Fibroblast of gingiva (primary cell): ENCODE measurements around the gene ZNF462.
"Not testable (repeated sequence)": the region's sequence is repeated elsewhere in the genome, so short reads cannot be mapped to it uniquely, and the experiment has no call there.

ENCODE experiments used
- DNase-seq: peaks from one replicate; pipeline ENCODE4 v3.0.0-alpha.2; 2011; ENCODE audit warnings: low read depth

ZNF462 gene

DNA sequence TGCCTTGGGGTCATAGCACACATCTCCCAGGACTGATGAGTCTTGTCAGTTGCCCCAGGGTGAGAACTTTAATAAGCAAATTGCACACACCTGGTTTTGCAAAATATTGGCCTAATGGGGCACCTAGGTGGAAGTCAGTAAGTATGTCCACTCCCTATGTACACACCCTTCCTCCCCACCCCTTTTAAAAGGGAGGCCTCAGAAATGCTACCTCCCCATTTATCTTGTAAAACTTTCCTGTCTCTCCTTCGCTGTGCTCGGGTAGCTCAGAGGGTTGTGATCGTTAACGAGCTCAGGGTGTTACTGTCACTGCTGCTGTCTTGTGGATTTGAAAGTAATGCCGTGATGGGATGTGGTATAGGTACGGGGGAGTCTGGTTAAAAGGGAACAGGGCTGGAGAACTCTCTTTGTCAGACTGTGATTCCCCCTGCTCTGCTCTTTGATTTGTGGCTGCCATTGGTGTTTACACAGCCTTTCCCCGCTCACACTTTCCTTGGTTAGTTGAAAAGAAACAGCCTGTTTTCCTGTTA, 26.2 kb downstream of the ZNF462 start:
- no peak for DNase-seq

DNA sequence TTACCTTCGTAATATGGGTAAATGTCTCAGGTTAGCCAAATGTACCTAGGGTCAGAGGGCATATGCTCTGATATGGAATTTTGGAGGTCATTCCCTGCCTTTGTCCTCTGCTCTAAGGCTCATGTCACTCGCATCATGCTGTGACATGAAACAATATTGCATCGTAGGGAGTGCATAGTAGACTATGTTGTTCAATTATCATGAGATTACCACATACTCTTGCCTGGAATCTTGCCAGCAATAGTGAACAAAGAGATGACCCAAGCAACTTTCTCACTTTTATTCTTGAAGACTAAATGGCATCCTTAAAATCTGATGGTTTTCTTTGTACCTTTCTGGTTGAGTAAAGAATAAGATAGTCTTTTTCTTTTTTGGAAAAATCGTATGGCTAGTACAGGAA, 27.6 kb downstream of the ZNF462 start:
- DNase-seq: no peak

DNA sequence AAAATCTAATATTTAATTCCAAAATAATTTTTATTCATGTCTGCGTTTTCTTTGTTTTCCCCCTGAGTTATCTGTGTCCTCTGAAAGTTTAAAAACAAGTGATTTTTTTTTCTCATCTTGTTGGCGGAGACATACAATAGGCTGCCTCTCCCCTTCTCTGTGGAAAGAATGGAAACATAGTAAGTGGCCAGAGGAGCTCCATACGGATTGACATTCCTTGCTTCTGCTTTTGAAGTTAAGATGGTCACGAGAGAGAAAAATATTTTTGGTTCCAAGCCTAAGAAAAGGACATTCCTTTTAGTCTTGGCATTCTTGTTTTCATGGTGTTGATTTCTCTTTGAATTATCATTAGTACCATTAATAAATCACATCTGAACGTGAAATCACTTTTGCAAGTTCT, 28.3 kb downstream of the ZNF462 start:
- peak; percentile 14 for DNase-seq

DNA sequence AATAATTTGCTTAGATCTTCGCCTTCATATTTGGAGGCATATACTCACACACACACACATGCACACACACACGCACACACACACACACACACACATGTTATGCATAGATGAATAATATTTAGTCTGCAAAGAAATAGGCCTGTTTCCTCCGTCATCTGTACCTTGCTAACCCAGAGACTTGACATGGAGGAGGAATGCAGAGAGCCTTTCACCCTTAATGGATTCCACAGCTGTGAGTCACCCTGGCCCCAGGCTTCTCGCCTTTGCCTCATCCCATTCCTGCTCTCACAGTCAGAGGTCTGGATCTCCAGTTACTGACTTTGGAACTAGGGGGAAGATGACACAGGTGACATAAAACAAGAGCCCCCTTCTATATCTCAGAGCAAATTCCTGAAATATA, 29.7 kb downstream of the ZNF462 start:
- DNase-seq: peak; percentile 93

DNA sequence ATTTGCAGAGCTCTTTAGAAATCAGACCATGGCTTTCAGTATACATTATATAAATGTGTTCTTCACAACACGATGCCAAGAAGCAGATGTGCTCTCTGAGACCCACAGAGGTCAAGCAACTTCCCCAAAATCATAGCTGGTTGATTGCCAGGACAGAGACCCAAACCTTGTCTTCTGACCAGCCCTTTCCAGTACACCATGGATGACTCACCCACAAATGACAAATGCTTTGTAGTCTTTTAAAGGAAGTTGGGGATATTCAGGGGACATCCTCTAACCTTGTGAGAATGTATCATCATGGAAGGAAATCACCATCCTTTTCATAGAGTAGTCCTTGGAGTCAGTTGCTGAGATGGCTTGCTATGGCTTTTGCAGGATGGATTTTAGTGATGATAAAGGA, 30.1 kb downstream of the ZNF462 start:
- DNase-seq: peak; percentile 31

DNA sequence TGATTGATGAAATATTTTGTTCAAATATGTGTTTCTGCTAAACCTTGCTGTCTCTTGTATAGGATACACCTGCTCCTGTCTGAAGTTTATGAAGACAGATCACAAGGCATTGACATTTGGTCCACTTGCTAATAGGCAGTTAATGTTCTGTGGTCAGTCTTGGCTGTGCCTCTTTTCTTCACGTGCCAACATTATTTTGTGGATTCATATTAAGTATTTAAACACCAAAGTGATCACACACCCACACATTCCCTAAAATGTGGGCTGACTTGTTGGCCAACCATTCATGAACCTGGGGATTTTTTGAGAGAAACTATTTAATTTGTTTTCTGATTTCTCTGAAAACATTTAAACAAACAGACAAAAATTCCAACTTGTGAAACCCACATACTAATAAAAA, 33.7 kb downstream of the ZNF462 start:
- no peak for DNase-seq

DNA sequence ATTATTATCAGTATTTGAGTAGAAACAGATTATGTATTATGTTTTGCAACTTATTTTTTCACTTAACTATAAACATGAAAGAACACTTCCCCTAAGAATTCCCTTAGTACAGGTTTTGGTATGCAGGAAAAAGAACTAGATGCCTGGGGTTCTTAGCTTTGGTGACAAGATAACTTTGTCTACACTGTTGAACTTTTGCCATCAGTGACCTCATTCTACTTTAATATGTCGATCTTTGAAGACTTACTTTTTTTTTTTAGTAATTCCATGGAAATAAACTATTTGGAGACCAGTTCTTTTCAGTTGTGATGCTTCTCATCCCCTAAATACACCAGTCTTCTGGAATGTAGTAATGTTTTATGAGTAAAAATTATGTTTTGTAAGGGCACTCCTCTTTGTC, 34.3 kb downstream of the ZNF462 start:
- DNase-seq: peak; percentile 19

DNA sequence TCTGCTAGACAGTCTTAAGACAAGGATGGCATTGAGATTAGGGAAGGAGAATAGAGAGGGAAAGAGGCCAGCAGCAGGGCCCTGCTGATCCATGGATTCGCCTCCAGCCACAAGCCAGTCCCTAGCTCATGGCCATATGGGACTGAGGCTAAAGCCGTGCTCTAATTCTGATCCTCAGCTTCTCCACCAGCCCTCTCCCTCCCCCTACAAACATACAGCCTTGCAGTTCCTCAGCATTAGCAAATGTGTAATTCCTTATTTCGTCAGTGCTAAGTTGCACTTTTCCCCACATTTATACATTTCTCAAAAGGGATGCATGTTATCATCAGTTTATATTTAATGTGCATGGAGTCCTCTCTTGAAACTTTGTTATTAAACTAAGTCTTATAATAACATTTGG, 34.8 kb downstream of the ZNF462 start:
- no peak for DNase-seq

DNA sequence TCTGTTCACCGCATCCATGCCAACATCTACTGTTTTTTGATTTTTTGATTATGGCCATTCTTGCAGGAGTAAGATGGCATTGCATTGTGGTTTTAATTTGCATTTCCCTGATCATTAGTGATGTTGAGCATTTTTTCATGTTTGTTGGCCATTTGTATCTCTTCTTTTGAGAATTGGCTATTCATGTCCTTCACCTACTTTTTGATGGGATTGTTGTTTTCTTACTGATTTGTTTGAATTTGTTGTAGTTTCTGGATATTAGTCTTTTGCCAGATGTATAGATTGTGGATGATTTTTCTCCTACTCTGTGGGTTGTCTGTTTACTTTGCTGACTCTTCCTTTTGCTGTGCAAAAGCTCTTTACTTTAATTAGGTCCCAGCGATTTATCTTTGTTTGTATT, 37.6 kb downstream of the ZNF462 start:
- not testable (repeated sequence) for DNase-seq

DNA sequence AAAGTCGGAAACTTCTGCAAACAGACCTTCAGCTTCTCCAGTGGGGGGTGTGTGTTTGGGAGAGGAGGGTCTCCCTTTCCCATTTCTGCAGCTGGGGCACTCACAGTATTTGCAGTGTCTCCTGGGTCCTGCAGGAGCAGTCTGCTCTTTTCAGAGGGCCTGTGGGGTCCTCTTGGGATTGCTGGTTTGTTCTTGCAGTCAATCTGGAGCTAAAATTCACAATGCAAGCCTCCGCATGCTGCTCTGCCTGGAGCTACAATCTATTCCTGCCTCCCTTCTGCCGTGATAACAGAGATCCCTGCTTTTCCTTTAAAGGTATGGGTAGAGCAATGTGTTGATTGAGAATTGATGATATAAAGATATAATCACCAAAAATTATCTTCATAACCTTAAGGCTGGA, 43.2 kb downstream of the ZNF462 start:
- DNase-seq: no peak

DNA sequence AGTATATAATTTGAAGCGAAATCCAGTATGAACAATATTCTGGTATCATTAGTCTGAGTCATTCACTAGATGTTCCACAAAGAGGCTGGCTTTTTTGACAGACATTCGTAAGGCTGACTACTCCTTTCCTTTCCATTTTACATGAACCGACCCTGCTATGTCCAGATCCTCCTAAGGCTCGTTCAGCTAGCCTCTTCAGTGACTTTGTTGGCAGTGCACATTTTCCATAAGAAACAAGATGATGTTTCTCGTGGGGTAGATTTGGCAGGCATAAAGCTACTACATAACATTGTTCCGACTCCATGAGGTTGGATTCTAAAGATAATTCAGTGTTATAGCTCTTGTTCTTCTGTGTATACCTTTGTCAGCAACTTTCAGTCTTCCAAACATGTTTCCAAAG, 49.0 kb downstream of the ZNF462 start:
- DNase-seq: no peak

DNA sequence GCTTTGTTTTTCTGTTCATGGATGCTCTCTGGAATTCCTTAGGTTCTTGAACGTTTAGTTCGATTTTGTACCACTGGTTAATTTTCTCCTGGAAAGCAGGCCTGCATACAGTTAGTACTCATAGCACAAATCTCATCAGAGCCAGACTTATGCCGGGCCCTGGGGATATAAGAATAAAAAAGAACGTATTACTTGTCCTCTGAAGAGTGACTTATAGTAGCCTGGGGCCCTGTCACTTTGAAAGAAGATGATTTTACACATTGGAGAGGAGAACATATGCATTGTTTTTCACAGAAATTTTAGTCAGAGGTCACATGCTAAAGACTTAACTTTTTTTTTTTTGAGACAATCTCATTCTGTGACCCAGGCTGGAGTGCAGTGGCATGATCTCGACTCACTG, 50.3 kb downstream of the ZNF462 start:
- no peak for DNase-seq

DNA sequence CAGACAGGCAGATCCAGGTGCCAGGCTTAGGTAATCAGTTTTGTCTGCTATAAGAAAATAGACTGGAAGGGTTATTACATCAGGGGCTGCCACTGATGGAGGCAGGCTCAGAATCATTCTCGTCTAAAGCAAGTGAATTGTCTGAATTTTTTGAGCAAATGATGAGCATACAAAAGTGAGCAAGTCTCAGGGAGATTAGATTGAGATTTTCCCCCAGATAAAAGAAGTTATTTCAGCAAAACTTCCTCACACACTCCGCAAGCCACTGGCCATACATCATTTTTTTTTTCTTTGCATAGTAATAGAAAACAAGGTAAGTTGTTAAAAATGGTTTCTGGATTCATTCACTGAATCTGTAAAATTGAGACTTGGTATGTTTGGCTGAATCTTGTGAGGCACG, 52.9 kb downstream of the ZNF462 start:
- no peak for DNase-seq

DNA sequence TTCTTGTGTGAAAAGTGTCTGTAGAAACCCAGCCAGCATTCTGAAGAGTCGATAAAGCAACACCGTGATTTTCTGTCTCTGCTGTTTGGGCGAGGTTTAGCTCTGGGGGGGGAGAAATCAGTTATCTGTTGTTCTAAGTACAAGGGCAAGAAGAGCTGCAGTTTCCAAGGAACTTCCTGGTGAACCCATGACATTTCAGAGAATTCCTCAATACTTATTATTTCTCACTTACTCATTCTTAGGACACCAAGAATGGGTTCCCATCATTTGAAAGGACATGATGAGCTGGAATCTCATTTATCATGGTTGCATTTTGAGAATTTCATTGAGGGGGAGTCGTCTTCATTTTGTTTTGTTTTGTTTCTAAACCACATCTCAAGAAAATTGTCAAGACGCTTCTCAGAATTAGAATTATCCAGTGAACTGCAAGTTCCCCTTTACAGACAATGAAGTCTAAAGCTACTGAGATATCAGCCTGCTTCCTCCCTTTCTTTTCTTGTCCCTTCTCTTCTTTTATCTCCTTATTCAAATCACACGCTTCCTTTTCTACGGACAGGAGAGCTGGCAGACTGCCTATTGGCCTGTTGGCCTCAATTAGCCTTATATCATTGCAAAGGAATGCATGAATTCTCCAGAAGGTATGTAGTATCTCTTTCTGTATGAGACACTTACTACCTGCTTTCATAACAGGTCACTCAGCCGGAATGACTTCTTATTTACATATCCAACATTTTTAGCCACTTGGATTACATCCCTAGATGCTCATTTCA, 53.7 kb downstream of the ZNF462 start:
- DNase-seq: peak; percentile 54

DNA sequence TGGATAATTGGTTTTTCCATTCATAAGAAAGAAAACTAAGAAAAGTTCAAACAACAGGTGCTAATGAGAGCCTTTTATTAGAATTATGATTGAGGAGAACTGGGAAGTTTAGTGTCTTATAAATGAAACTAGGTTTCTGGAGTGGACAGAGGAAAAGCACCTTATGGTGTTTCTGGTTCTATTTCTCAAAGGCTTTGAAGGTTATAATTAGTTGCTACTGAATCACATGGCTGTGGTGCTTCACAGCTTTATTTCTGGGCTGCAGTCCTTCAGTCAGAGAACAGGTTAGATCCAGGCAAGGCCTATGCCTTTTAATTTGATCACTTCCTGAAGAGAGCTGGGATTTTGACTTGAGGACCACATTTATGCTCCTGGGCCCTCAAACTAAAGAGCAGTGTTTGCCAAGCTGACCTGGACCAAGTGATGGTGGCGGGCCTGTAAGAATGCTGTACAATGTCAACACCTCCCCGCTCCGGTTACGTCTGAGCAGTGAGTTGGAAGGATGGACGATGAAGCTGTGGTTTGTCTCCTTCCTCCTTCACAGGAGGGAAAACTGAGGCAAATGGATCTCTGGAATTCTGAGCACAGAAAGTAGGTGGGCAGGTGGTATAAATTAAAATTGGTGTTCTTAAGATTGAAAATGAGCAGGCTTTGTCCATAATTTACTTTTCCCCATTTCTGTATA, 56.0 kb downstream of the ZNF462 start:
- no peak for DNase-seq

DNA sequence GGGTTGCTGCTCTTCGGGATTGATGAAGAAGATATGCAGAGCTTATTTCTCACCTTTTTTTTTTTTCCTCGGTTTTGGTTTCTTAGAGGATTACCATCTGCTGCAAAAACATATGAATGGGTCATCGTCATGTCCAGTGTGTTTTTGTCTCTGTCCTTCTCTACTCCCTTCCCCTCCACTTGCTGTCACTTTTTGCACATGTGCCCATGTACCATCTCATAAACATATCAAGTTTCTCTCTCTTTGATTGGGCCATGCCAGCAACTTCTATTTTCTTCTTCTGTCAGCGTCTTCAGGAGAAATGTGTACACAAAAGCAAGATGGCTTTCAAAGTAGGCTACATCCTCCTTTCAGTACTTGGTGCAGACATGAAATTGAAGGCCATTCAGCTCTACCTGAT, 57.1 kb downstream of the ZNF462 start:
- no peak for DNase-seq

DNA sequence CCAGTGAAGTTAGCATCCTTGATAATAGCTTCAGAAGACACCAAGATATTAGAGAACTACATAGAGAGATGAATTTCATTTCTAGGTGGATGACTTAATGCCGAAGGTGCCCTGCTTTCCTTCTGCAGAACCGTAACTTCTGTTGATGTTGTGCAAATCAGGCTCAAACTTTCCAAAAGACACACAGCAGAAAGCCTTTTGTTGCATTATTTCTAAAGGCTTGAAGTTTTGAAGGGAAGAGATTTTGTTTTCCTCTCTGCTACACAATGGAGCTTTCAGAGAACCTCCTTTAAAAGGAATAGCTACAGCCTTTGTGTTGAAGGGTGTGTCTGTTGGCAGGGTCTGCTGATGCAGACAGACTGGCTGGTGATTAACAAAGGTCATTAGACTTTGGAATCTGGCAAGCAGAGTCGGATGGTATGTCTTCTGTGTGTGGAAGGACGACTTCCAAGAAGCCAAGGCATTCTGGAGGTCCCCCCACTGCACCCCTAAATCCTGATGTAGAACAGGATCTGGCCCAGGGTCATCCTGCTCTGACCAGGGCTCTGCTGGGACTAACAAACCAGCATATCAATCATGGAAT, 57.8 kb downstream of the ZNF462 start:
- DNase-seq: no peak

DNA sequence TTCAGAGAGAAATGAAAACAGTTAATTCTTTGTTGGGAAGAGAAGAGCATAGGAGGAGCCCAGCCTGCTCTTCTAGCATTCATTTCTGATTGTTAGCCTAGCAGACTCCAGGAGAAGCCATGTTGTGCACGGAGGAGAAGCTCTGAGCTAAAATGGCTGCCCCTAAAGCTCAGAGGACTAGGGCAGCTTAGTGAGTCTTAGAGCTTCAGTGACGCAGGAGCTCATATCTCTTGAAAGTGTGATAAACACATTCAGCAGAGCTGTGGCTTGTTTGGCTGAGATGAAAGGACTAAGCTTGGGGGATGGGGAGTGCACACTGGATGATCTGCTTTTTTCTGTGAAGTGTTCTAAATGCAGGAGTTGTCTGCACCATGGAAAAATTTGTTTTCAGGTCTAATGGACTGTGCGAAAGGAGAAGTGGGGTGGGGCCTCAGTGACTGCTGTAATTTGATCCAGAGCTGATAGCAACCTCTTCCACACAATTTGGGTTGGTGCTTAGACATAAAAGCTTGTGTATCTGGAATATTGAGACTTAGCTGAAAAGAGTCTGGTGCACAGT, 58.5 kb downstream of the ZNF462 start:
- no peak for DNase-seq

DNA sequence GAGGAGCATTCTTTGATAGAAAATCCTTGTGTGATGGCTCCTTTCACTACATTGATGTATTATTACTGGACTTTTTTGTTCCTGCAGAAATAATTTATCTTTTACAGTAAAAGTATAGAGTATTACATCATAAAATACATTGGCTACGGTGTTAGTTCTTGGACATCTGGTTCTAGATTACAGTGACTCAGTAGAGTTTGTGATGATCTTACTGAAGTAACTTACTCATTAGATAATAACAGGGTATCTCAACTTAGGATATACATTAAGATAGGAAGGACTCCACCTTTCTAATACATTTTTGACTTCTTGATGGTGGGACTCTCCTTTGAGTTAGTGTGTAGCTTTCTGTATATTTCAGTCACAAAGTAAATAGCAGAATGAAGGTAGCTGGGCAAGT, 59.1 kb downstream of the ZNF462 start:
- no peak for DNase-seq

DNA sequence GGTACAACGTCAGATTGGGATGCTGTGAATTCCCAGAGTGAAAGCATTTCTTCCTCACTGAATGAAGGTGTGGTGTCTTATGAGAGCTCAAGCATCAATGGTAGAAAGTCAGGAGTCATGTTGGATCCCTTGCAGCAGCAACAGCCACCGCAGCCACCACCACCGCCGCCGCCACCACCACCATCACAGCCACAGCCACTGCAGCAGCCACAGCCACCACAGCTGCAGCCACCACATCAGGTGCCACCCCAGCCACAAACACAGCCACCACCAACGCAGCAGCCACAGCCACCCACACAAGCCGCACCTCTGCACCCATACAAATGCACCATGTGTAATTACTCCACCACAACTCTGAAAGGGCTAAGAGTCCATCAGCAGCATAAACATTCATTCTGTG, 62.4 kb downstream of the ZNF462 start:
- no peak for DNase-seq

DNA sequence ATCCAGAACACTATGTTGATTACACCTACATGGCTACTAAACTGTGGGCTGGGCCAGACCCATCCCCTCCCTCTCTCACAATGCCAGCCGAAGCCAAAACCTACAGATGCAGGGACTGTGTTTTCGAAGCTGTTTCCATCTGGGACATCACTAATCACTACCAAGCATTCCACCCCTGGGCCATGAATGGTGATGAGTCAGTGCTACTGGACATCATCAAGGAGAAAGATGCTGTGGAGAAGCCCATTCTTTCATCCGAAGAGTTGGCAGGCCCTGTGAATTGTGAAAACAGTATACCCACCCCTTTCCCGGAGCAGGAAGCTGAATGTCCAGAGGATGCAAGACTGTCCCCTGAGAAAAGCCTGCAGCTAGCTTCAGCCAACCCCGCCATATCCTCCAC, 65.0 kb downstream of the ZNF462 start:
- DNase-seq: peak; percentile 18

DNA sequence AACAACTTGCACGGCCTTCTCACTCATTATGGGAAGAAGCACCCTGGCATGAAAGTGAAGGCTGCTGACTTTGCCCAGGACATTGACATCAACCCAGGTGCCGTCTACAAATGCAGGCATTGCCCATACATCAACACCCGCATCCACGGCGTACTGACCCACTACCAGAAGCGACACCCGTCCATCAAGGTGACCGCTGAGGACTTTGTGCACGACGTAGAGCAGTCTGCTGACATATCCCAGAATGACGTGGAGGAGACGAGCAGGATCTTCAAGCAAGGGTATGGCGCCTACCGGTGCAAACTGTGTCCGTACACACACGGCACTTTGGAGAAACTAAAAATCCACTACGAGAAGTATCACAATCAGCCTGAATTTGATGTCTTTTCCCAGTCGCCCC, 65.4 kb downstream of the ZNF462 start:
- no peak for DNase-seq
